ENCODE measurements around the gene TRABD2B.

TRABD2B gene

GRCh38 chr1:48036710-48037355 lies 39.6 kb upstream of the TRABD2B start:
- Histone ChIP-seq H3K9me2 (replicated peaks; ENCODE audit: control insufficient read depth, low read length) (no peaks in the 10 kb centered on the region), H3K79me2 (ENCODE audit: control insufficient read depth, low read length) (no peaks in the 10 kb centered on the region), H3K4me2 (ENCODE audit: low read length) (no peak overlapping the region), H4K20me1 (ENCODE audit: control insufficient read depth, insufficient read depth, low read depth, low read length) (no peaks in the 10 kb centered on the region), H3F3A (ENCODE audit: control insufficient read depth, insufficient read depth) (no peaks in the 10 kb centered on the region), H3K4me3 (ENCODE audit: low read length) (no peak overlapping the region), H3K36me3 (ENCODE audit: control insufficient read depth, low read length) (no peaks in the 10 kb centered on the region), H3K4me1 (ENCODE audit: control insufficient read depth, low read length) (no peaks in the 10 kb centered on the region), H3K9me3 (ENCODE audit: control insufficient read depth, insufficient read depth, low read length) (no peaks in the 10 kb centered on the region), H3K27ac (ENCODE audit: low read depth, low read length) (no peak overlapping the region), H3K27me3 (ENCODE audit: control insufficient read depth, low read length) (no peaks in the 10 kb centered on the region)
- TF ChIP-seq, protein P1, sequence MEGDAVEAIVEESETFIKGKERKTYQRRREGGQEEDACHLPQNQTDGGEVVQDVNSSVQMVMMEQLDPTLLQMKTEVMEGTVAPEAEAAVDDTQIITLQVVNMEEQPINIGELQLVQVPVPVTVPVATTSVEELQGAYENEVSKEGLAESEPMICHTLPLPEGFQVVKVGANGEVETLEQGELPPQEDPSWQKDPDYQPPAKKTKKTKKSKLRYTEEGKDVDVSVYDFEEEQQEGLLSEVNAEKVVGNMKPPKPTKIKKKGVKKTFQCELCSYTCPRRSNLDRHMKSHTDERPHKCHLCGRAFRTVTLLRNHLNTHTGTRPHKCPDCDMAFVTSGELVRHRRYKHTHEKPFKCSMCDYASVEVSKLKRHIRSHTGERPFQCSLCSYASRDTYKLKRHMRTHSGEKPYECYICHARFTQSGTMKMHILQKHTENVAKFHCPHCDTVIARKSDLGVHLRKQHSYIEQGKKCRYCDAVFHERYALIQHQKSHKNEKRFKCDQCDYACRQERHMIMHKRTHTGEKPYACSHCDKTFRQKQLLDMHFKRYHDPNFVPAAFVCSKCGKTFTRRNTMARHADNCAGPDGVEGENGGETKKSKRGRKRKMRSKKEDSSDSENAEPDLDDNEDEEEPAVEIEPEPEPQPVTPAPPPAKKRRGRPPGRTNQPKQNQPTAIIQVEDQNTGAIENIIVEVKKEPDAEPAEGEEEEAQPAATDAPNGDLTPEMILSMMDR (IDR thresholded peaks at IDR 0.05; ENCODE audit: low read depth, low read length, poor library complexity, severe bottlenecking) = no peak
- TF ChIP-seq EZH2phosphoT487 (IDR thresholded peaks at IDR 0.05; ENCODE audit: borderline replicate concordance, low read length) = no peak

DNA sequence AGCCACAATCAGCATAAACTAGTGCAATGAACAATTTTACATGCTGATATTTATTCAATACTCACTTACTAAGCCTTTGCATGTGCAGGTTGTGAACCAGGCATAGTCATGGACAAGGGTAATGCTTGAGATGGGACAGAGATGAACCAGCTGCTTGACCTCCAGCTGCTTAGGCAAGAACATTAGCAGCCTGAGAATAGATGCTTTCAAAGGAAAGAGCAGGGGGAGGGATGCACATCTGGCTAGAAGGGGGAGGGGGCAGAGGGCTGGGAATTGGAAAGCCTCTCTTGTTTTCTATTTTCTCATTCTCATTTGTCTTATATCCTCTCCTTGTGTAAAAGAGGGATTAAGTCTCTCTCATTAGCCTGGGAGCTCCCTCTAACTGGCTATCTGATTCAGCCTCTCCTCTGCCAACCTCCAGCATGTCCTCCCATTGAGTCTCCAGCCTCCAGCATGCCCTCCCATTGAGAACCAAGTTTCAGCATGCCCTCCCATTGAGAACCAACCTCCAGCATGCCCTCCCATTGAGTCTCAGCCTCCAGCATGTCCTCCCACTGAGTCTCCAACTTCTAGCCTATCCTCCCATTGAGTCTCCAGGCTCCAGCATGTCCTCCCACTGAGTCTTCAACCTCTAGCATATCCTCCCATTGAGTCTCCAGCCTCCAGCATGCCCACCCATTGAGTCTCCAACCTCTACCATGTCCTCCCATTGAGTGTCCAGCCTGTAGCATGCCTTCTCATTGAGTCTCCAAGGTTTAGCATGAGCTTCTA lies 38.4 kb upstream of the TRABD2B start:
- H3K9me2 ChIP-seq (replicated peaks; ENCODE audit: control insufficient read depth, low read length) = no peaks in the 10 kb centered on the region
- no peaks in the 10 kb centered on the region for H4K20me1 ChIP-seq (ENCODE audit: control insufficient read depth, insufficient read depth, low read depth, low read length)
- no peak overlapping the region for H3K27ac ChIP-seq (ENCODE audit: low read depth, low read length)
- H3K4me3 ChIP-seq (ENCODE audit: low read length) = no peak overlapping the region
- H3K36me3 ChIP-seq (ENCODE audit: control insufficient read depth, low read length) = no peaks in the 10 kb centered on the region
- no peaks in the 10 kb centered on the region for H3K9me3 ChIP-seq (ENCODE audit: control insufficient read depth, insufficient read depth, low read length)
- H3F3A ChIP-seq (ENCODE audit: control insufficient read depth, insufficient read depth) = no peaks in the 10 kb centered on the region
- H3K79me2 ChIP-seq (ENCODE audit: control insufficient read depth, low read length) = no peaks in the 10 kb centered on the region
- H3K27me3 ChIP-seq (ENCODE audit: control insufficient read depth, low read length) = no peaks in the 10 kb centered on the region
- H3K4me2 ChIP-seq (ENCODE audit: low read length) = no peak overlapping the region
- TF ChIP-seq, protein P1 (IDR thresholded peaks at IDR 0.05; ENCODE audit: low read depth, low read length, poor library complexity, severe bottlenecking) = no peak
- TF ChIP-seq EZH2phosphoT487 (IDR thresholded peaks at IDR 0.05; ENCODE audit: borderline replicate concordance, low read length) = no peak
- H3K4me1 ChIP-seq (ENCODE audit: control insufficient read depth, low read length) = no peaks in the 10 kb centered on the region

DNA sequence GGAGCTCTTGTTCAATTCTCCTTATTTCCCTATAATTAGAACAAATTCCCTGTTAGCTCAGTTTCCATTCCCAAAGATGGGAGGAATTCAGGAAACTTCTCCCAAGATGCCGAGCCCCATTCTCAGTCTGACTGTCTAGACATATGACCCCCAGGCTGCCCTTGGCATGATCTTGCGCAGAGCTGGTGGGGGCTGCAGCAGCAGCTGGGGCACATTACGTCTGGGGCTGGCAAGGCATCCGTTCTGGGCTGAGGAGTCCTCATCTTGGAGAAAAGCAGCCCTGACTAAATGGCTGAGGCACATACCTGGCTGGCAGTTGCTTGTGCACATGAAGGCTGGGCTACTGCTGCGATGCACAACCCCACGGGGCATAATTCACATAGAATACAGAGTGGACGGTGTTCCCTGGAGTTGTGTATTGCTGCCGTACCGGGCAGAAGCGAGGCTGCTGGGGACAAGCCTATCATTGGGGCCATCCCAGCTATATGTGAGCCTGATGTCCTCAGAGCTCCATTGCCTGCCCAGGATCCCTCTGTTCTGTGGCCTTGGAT lies 36.4 kb upstream of the TRABD2B start:
- Histone ChIP-seq H4K20me1 (ENCODE audit: control insufficient read depth, insufficient read depth, low read depth, low read length) (no peaks in the 10 kb centered on the region), H3K27me3 (ENCODE audit: control insufficient read depth, low read length) (no peaks in the 10 kb centered on the region), H3K4me2 (ENCODE audit: low read length) (no peak overlapping the region), H3K79me2 (ENCODE audit: control insufficient read depth, low read length) (no peaks in the 10 kb centered on the region), H3K9me2 (replicated peaks; ENCODE audit: control insufficient read depth, low read length) (no peaks in the 10 kb centered on the region), H3K4me3 (ENCODE audit: low read length) (no peak overlapping the region), H3K36me3 (ENCODE audit: control insufficient read depth, low read length) (no peaks in the 10 kb centered on the region), H3F3A (ENCODE audit: control insufficient read depth, insufficient read depth) (no peaks in the 10 kb centered on the region), H3K27ac (ENCODE audit: low read depth, low read length) (no peak overlapping the region), H3K4me1 (ENCODE audit: control insufficient read depth, low read length) (no peaks in the 10 kb centered on the region), H3K9me3 (ENCODE audit: control insufficient read depth, insufficient read depth, low read length) (no peaks in the 10 kb centered on the region)
- TF ChIP-seq, protein P1 (IDR thresholded peaks at IDR 0.05; ENCODE audit: low read depth, low read length, poor library complexity, severe bottlenecking) = no peak
- no peak for TF ChIP-seq EZH2phosphoT487 (IDR thresholded peaks at IDR 0.05; ENCODE audit: borderline replicate concordance, low read length)
